ENCODE data around the gene WAS. TPM values are rescaled to one million over a fixed set of nuclear protein-coding genes. Genes with fewer than 3 reads are reported as not detected.
A peak's percentile ranks its signal among the peaks of the same experiment; 100 is the strongest.

Gene WAS
- total RNA-seq, 2 donors from 2014 or later: 88.9 to 93.0 TPM

GRCh38 chrX:48698306-48698705 is 14.7 kb downstream of the WAS start:
- Mint-ChIP-seq H3K27ac (no peak overlapping the region), H3K36me3 (peaks cover 23 to 29% of the 10 kb centered on the region in 2 donors), H3K9me3 (no peaks in the 10 kb centered on the region)
- ATAC-seq (no peak), DNase-seq (ENCODE audit: low spot score in 2 of 2) (no peak)

DNA sequence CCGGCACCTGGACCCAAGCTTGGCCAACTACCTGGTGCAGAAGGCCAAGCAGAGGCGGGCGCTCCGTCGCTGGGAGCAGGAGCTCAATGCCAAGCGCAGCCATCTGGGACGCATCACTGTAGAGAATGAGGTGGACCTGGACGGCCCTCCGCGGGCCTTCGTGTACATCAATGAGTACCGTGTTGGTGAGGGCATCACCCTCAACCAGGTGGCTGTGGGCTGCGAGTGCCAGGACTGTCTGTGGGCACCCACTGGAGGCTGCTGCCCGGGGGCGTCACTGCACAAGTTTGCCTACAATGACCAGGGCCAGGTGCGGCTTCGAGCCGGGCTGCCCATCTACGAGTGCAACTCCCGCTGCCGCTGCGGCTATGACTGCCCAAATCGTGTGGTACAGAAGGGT is 16.6 kb downstream of the WAS start:
- DNase-seq (ENCODE audit: low spot score in 2 of 2): no peak
- Mint-ChIP-seq H3K9me3 (no peaks in the 10 kb centered on the region), H3K27ac (peak overlapping the region in 1 of 2 donors; percentile 44), H3K36me3 (peaks cover 23 to 33% of the 10 kb centered on the region in 2 donors)
- ATAC-seq: no peak

DNA sequence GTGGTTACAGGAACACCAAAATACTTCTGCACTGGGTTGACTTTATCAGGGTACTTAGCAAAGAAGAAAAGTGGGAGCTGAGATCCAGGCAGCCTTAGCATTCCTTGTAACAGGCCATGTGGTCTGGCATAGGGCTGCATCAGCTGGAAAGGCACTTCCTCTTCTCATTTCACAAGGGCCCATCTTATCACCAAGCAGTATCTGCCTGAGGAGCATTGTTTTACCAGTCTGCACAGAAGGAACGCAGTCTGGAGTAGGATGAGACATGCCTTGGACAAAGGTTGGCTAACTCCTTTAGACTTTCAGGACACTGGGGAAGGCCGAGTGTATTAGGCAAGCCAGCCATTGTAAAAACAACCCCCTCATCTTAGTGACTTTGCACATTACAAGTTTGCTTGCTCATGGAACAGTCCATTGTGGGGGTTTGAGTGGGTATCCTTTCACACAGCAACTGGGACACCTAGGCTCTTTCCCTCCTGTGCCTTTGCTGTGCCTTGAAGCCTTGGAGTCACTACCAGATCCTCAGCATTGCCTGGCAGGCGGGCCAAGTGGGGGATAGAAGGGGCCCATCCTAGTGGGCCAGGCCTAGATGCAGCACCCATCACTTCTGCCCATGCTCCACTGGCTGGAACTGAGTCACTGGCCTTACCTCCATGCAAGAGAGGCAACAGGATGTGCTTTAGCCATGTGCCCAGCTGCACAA is 17.5 kb downstream of the WAS start:
- DNase-seq (ENCODE audit: low spot score in 2 of 2) (no peak), ATAC-seq (no peak)
- Mint-ChIP-seq H3K9me3 (no peaks in the 10 kb centered on the region), H3K36me3 (peaks cover 23 to 26% of the 10 kb centered on the region in 2 donors), H3K27ac (no peak overlapping the region)

GRCh38 chrX:48702032-48702431 is 18.4 kb downstream of the WAS start:
- Mint-ChIP-seq H3K9me3 (no peaks in the 10 kb centered on the region), H3K27ac (no peak overlapping the region), H3K36me3 (peaks cover 16 to 25% of the 10 kb centered on the region in 2 donors)
- ATAC-seq (no peak), DNase-seq (ENCODE audit: low spot score in 2 of 2) (no peak)

DNA sequence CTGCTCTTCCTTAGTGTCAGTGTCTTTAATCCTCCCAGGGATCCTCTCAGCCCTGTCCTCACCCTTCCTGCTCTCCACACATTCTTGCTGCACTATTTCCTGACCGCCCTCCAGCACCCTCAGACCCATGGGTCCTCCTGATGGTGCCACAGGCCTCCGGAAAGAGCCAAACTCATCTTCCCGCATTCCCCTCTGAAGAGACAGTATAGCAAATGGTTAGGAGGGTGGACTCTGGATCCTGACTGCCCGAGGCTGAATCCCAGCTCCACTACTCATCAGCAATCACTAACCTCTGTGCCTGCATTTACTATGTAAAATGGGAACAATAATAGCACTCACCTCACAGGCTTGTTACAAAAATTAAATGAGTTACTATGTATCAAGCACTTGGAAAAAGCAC is 19.1 kb downstream of the WAS start:
- ATAC-seq: no peak
- Mint-ChIP-seq H3K36me3 (peaks cover 9 to 18% of the 10 kb centered on the region in 2 donors), H3K9me3 (no peaks in the 10 kb centered on the region), H3K27ac (peak overlapping the region; percentile 70 to 86)
- no peak for DNase-seq (ENCODE audit: low spot score in 2 of 2)

DNA sequence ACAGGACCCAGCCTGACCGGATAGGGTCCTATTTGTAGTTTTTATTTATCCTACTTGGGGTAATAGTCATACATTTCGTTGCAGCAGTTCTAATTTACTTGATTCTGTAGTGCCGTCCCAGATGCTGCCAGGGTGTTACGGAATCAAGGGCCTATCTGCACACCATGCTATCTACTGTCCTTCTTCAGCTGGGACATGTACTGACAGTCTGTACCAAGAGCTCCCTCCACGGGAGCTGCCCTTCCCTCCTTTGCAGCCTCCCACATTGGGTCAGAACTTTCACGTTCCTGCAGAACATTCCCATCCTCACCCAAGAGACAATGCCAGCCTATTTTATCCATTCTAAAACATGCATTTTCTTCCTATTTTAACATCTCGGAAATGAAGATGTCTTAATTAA is 19.6 kb downstream of the WAS start:
- Mint-ChIP-seq H3K36me3 (peaks cover 10 to 17% of the 10 kb centered on the region in 2 donors), H3K27ac (peak overlapping the region in 1 of 2 donors; percentile 86), H3K9me3 (no peaks in the 10 kb centered on the region)
- ATAC-seq: no peak
- no peak for DNase-seq (ENCODE audit: low spot score in 2 of 2)

GRCh38 chrX:48703642-48704481 is 20.3 kb downstream of the WAS start:
- ATAC-seq: no peak
- no peak for DNase-seq (ENCODE audit: low spot score in 2 of 2)
- Mint-ChIP-seq H3K27ac (peak overlapping the region in 1 of 2 donors; percentile 44), H3K36me3 (peaks cover 15 to 16% of the 10 kb centered on the region in 2 donors), H3K9me3 (no peaks in the 10 kb centered on the region)

DNA sequence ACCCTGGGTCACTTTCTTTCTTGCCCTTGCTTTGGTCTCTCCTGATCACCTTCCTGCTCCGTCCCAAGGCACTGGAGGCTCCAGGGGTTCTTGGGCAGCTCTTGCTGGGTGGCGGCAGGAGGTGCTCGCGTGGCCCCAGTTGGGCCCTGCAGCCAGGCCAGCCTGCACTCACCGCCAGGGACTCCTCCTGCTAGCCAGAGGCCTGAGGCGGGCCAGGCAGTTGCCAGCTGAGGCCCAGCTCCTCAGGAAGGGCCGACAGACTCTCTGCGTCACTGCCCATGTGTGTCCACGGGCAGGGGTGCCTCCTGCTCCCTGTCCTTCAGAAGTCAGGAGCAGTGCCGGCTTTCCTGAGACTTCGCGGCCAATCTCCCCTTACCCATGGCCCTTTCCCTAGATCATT is 22.3 kb downstream of the WAS start:
- H3K9me3 Mint-ChIP-seq: no peaks in the 10 kb centered on the region
- peaks cover 8% of the 10 kb centered on the region in 2 donors for H3K36me3 Mint-ChIP-seq
- ATAC-seq: no peak
- DNase-seq (ENCODE audit: low spot score in 2 of 2): no peak
- peak overlapping the region in 1 of 2 donors; percentile 53 for H3K27ac Mint-ChIP-seq

GRCh38 chrX:48709522-48710112 is 26.0 kb downstream of the WAS start:
- no peak overlapping the region for H3K27ac Mint-ChIP-seq
- H3K9me3 Mint-ChIP-seq: no peaks in the 10 kb centered on the region
- ATAC-seq: no peak
- no peak for DNase-seq (ENCODE audit: low spot score in 2 of 2)
- peaks cover 4 to 8% of the 10 kb centered on the region in 2 donors for H3K36me3 Mint-ChIP-seq

DNA sequence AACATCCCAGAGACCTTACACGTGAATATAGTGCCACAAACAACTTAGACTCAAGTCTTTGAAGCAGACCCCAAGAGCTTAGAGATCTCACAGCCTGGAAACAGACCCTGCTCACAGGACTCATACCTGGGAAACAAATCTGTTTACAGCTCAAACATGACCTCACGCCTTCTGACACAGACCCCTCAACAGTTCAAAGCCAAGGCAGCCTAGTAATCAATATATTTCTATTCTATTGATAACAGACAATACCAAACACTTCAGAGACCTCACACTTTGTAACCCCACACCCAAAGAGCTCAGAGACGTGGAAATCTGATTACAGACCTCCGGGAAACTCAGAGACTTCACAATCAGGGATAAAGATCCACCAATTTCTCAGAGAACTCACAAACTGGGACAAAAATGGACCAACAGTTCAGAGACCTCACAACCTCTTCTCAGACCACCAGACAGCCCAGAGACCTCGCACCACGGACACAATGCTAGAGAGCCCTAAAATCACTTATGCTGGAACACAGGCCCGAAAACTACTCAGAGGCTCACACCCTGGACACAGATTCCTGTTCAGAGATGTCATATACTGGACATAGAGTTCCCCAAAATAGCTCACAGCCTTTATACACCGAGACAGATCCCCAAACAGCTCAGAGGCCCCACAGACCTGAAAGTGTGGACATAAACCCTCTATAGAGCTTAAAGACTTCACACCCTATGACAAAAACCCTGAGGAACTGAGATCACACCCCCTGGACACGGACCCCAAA is 27.7 kb downstream of the WAS start:
- no peak for DNase-seq (ENCODE audit: low spot score in 2 of 2)
- no peak for ATAC-seq
- no peaks in the 10 kb centered on the region for H3K9me3 Mint-ChIP-seq
- H3K36me3 Mint-ChIP-seq: peaks cover 0 to 10% of the 10 kb centered on the region in 2 donors
- H3K27ac Mint-ChIP-seq: peak overlapping the region in 1 of 2 donors; percentile 87

- peaks cover 0 to 3% of the 10 kb centered on the region in 2 donors for H3K9me3 Mint-ChIP-seq
- peak in 1 of 2 donors; percentile 11 for ATAC-seq
- no peak for DNase-seq (ENCODE audit: low spot score in 2 of 2)
- peak overlapping the region; percentile 8 to 87 for H3K27ac Mint-ChIP-seq
- peaks cover 0 to 16% of the 10 kb centered on the region in 2 donors for H3K36me3 Mint-ChIP-seq
These were observed 28.4 kb downstream of the WAS start for GRCh38 chrX:48711929-48712505.

- DNase-seq (ENCODE audit: low spot score in 2 of 2): no peak
These were observed 30.2 kb downstream of the WAS start for GRCh38 chrX:48713847-48714246.

GRCh38 chrX:48714573-48714972 is 31.0 kb downstream of the WAS start:
- DNase-seq (ENCODE audit: low spot score in 2 of 2): no peak
- Mint-ChIP-seq H3K9me3 (peaks cover 0 to 4% of the 10 kb centered on the region in 2 donors), H3K27ac (peak overlapping the region in 1 of 2 donors; percentile 87), H3K36me3 (peaks cover 0 to 16% of the 10 kb centered on the region in 2 donors)
- ATAC-seq: peak; percentile 10 to 23

More at GRCh38 chrX:48713847-48714246, 30.2 kb downstream of the WAS start:
- Mint-ChIP-seq H3K27ac (peak overlapping the region; percentile 84 to 87), H3K9me3 (peaks cover 0 to 4% of the 10 kb centered on the region in 2 donors), H3K36me3 (peaks cover 0 to 16% of the 10 kb centered on the region in 2 donors)
- ATAC-seq: peak; percentile 19 to 47

GRCh38 chrX:48715072-48715471 is 31.5 kb downstream of the WAS start:
- DNase-seq (ENCODE audit: low spot score in 2 of 2) (no peak), ATAC-seq (peak in 1 of 2 donors; percentile 23)
- peaks cover 0 to 4% of the 10 kb centered on the region in 2 donors for H3K9me3 Mint-ChIP-seq
- peak overlapping the region in 1 of 2 donors; percentile 87 for H3K27ac Mint-ChIP-seq
- peaks cover 0 to 16% of the 10 kb centered on the region in 2 donors for H3K36me3 Mint-ChIP-seq

DNA sequence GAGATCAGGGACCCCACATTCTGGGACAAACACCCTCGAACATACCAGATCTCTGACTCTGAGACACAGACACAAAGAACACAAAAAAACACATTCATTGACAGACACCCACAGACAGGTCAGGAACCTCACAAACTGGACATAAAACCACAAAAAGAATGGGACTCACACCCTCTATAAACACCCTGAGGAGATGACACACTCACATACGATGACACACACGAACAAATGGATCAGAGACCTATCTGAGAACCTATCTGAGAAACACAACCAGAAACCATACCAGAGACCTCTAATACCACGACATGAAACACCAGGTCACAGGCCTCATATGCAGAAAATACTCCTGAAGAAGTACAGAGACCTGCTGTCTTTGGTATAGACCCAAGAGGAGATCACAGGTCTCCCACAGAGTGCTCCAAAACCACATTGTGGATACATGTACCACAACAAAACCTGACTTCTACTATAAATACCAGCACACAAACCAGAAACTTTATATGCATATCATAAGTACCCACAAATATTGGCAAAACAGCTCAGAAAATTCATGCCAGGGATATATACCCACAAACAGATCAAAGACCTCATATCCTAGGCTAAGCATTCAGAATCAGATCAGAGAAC is 32.4 kb downstream of the WAS start:
- peak overlapping the region in 1 of 2 donors; percentile 87 for H3K27ac Mint-ChIP-seq
- DNase-seq (ENCODE audit: low spot score in 2 of 2): no peak
- H3K36me3 Mint-ChIP-seq: peaks cover 0 to 16% of the 10 kb centered on the region in 2 donors
- ATAC-seq: peak; percentile 7 to 44
- peaks cover 0 to 4% of the 10 kb centered on the region in 2 donors for H3K9me3 Mint-ChIP-seq

All from activated naive CD4-positive, alpha-beta T cell treated with anti-CD3 and anti-CD28 coated beads, Interleukin-2, amount 50 U/mL, for 72 hours (primary cell).